CD4-positive, alpha-beta memory T cell (primary cell): Measurements from ENCODE around the gene LYPLAL1. TPM values are rescaled to one million over a fixed set of nuclear protein-coding genes. Genes with fewer than 3 reads are reported as not detected.

ENCODE experiments used
- CTCF ChIA-PET: fragments of 350-600 bp; sonication (Branson Sonifier 250); formaldehyde crosslinking; loops from one replicate; lab custom pipeline; 2021; ENCODE audit warnings: inconsistent platforms; ENCODE audit not compliant: partially characterized antibody; lab: Charles Lee
- POLR2A ChIA-PET: fragments of 350-600 bp; sonication (Branson Sonifier 250); formaldehyde crosslinking; loops from one replicate; lab custom pipeline; 2021; ENCODE audit not compliant: partially characterized antibody; lab: Charles Lee
- DNase-seq, 5 donors: peaks; one replicate each; pipeline versions ENCODE4 v3.0.0 to v3.0.0-alpha.2; 2020 to 2022; ENCODE audit warnings: mixed read lengths in 1 of 5
- H3K27ac ChIP-seq: one replicate; pipeline ENCODE4 v1.7.0; 2013; ENCODE audit warnings: low read depth, low read length
- H3K27me3 ChIP-seq: 2 replicates; pipeline ENCODE4 v1.7.0; 2013; ENCODE audit warnings: mild to moderate bottlenecking, low read length, moderate library complexity; ENCODE audit not compliant: insufficient read depth
- H3K36me3 ChIP-seq: 2 replicates; pipeline ENCODE4 v1.7.0; 2013; ENCODE audit warnings: mild to moderate bottlenecking, low read length, moderate library complexity; ENCODE audit not compliant: insufficient read depth
- H3K4me1 ChIP-seq: 2 replicates; pipeline ENCODE4 v1.7.0; 2013; ENCODE audit warnings: mild to moderate bottlenecking, low read length, moderate library complexity; ENCODE audit not compliant: insufficient read depth
- H3K4me3 ChIP-seq, 2 donors: one replicate each; pipeline ENCODE4 v1.7.0; 2013; ENCODE audit warnings: low read length in 2 of 2, mild to moderate bottlenecking in 1 of 2
- H3K9me3 ChIP-seq, 2 donors: one replicate each; pipeline ENCODE4 v1.7.0; 2013; ENCODE audit warnings: low read length in 2 of 2, control low read depth in 1 of 2; ENCODE audit not compliant: control insufficient read depth in 1 of 2
- H3K27ac Mint-ChIP-seq, 7 donors: one replicate each; pipeline ENCODE4 v1.8.0; 2020 to 2021; ENCODE audit warnings: mixed read lengths in 7 of 7, mild to moderate bottlenecking in 6 of 7, inconsistent platforms in 3 of 7, moderate library complexity in 3 of 7
- H3K27me3 Mint-ChIP-seq, 2 donors: one replicate each; pipeline ENCODE4 v1.8.0; 2020 to 2021; ENCODE audit warnings: mixed read lengths in 2 of 2
- H3K36me3 Mint-ChIP-seq, 2 donors: one replicate each; pipeline ENCODE4 v1.8.0; 2020 to 2021; ENCODE audit warnings: mixed read lengths in 2 of 2, inconsistent platforms in 1 of 2, mild to moderate bottlenecking in 1 of 2
- H3K4me1 Mint-ChIP-seq, 4 donors: one replicate each; pipeline ENCODE4 v1.8.0; 2020 to 2021; ENCODE audit warnings: mixed read lengths in 4 of 4, mild to moderate bottlenecking in 1 of 4
- H3K4me3 Mint-ChIP-seq, 8 donors: one replicate each; pipeline ENCODE4 v1.8.0; 2020 to 2021; ENCODE audit warnings: mixed read lengths in 8 of 8, mild to moderate bottlenecking in 7 of 8, moderate library complexity in 6 of 8, inconsistent platforms in 3 of 8
- H3K9me3 Mint-ChIP-seq, 8 donors: one replicate each; pipeline ENCODE4 v1.8.0; 2020 to 2021; ENCODE audit warnings: mixed read lengths in 8 of 8, mild to moderate bottlenecking in 5 of 8, inconsistent platforms in 3 of 8, moderate library complexity in 1 of 8
- intact Hi-C: fragments of 100-400 bp; cut with micrococcal nuclease; formaldehyde crosslinking; loops from one replicate; pipeline ENCODE4 v1.15.1; 2023
- polyA plus RNA-seq, 2 donors: library from polyadenylated mRNA; unstranded; fragments of 300-500 nt; fragmentation: Illumina TruSeq; gene quantifications; one replicate each; pipeline ENCODE4 v1.2.3, GENCODE V29; 2021
- total RNA-seq, 2 experiments: library from RNA; stranded (reverse); gene quantifications; one replicate each; pipeline ENCODE4 v1.2.3, GENCODE V29; 2021

LYPLAL1 gene
- total and polyA plus RNA-seq, 4 experiments from 2014 or later, result 22.1 to 33.7 (median 29.3) TPM

GRCh38 chr1:219227360-219228057 lies 53.8 kb downstream of the LYPLAL1 start:
- H3K27ac Mint-ChIP-seq, result no peak overlapping the region
- no peak overlapping the region for H3K4me3 ChIP-seq
- intact Hi-C loops, result no loop called here
- no peaks in the 10 kb centered on the region for H3K27me3 ChIP-seq
- H3K4me3 Mint-ChIP-seq, result no peak overlapping the region
- H3K27ac ChIP-seq, result no peak overlapping the region
- no peaks in the 10 kb centered on the region for H3K4me1 Mint-ChIP-seq
- CTCF ChIA-PET, result no interaction called here
- DNase-seq, result no peak
- H3K36me3 ChIP-seq, result no peaks in the 10 kb centered on the region
- no peaks in the 10 kb centered on the region for H3K27me3 Mint-ChIP-seq
- H3K9me3 Mint-ChIP-seq, result peaks cover 0 to 2% (median 0%) of the 10 kb centered on the region in 8 donors
- POLR2A ChIA-PET, result no interaction called here
- H3K4me1 ChIP-seq, result no peaks in the 10 kb centered on the region
- peaks cover 7 to 22% of the 10 kb centered on the region in 2 donors for H3K36me3 Mint-ChIP-seq
- no peaks in the 10 kb centered on the region for H3K9me3 ChIP-seq

GRCh38 chr1:219228058-219228419 lies 54.4 kb downstream of the LYPLAL1 start:
- peaks cover 0 to 2% (median 0%) of the 10 kb centered on the region in 8 donors for H3K9me3 Mint-ChIP-seq
- H3K27me3 Mint-ChIP-seq, result no peaks in the 10 kb centered on the region
- peaks cover 7 to 18% of the 10 kb centered on the region in 2 donors for H3K36me3 Mint-ChIP-seq
- no peak for DNase-seq
- intact Hi-C loops, result no loop called here
- ChIA-PET CTCF (no interaction called here), POLR2A (no interaction called here)
- no peak overlapping the region for H3K4me3 ChIP-seq
- no peak overlapping the region for H3K4me3 Mint-ChIP-seq
- H3K27ac Mint-ChIP-seq, result no peak overlapping the region
- H3K9me3 ChIP-seq, result no peaks in the 10 kb centered on the region
- H3K36me3 ChIP-seq, result no peaks in the 10 kb centered on the region
- no peaks in the 10 kb centered on the region for H3K27me3 ChIP-seq
- H3K4me1 Mint-ChIP-seq, result no peaks in the 10 kb centered on the region
- H3K27ac ChIP-seq, result no peak overlapping the region
- H3K4me1 ChIP-seq, result no peaks in the 10 kb centered on the region

GRCh38 chr1:219232890-219233289 lies 59.2 kb downstream of the LYPLAL1 start:
- Mint-ChIP-seq H3K36me3 (peaks cover 3 to 10% of the 10 kb centered on the region in 2 donors), H3K9me3 (no peaks in the 10 kb centered on the region), H3K27ac (no peak overlapping the region), H3K27me3 (no peaks in the 10 kb centered on the region), H3K4me3 (no peak overlapping the region), H3K4me1 (no peaks in the 10 kb centered on the region)
- intact Hi-C loops, result no loop called here
- Histone ChIP-seq H3K9me3 (no peaks in the 10 kb centered on the region), H3K4me3 (no peak overlapping the region), H3K36me3 (no peaks in the 10 kb centered on the region), H3K27ac (no peak overlapping the region), H3K27me3 (no peaks in the 10 kb centered on the region), H3K4me1 (no peaks in the 10 kb centered on the region)
- no peak for DNase-seq
- CTCF ChIA-PET, result no interaction called here
- POLR2A ChIA-PET, result no interaction called here

- H3K27me3 Mint-ChIP-seq, result no peaks in the 10 kb centered on the region
- H3K27ac Mint-ChIP-seq, result no peak overlapping the region
- H3K4me1 Mint-ChIP-seq, result no peaks in the 10 kb centered on the region
- H3K4me1 ChIP-seq, result no peaks in the 10 kb centered on the region
- no peak overlapping the region for H3K27ac ChIP-seq
- no peaks in the 10 kb centered on the region for H3K27me3 ChIP-seq
- POLR2A ChIA-PET, result no interaction called here
- CTCF ChIA-PET, result no interaction called here
- no peaks in the 10 kb centered on the region for H3K36me3 Mint-ChIP-seq
- no peaks in the 10 kb centered on the region for H3K9me3 Mint-ChIP-seq
- intact Hi-C loops, result no loop called here
- H3K4me3 ChIP-seq, result no peak overlapping the region
- no peaks in the 10 kb centered on the region for H3K9me3 ChIP-seq
- H3K36me3 ChIP-seq, result no peaks in the 10 kb centered on the region
- H3K4me3 Mint-ChIP-seq, result no peak overlapping the region
- no peak for DNase-seq
Observed at GRCh38 chr1:219235903-219236481, 62.3 kb downstream of the LYPLAL1 start.

- ChIA-PET POLR2A (no interaction called here), CTCF (no interaction called here)
- H3K36me3 ChIP-seq, result no peaks in the 10 kb centered on the region
- intact Hi-C loops, result no loop called here
- no peak overlapping the region for H3K27ac ChIP-seq
- no peaks in the 10 kb centered on the region for H3K9me3 Mint-ChIP-seq
- peak overlapping the region in 1 of 7 donors; percentile 31 for H3K27ac Mint-ChIP-seq
- no peaks in the 10 kb centered on the region for H3K4me1 ChIP-seq
- no peaks in the 10 kb centered on the region for H3K4me1 Mint-ChIP-seq
- no peak overlapping the region for H3K4me3 ChIP-seq
- H3K4me3 Mint-ChIP-seq, result no peak overlapping the region
- H3K27me3 ChIP-seq, result no peaks in the 10 kb centered on the region
- no peaks in the 10 kb centered on the region for H3K27me3 Mint-ChIP-seq
- no peaks in the 10 kb centered on the region for H3K9me3 ChIP-seq
- DNase-seq, result no peak
- peaks cover 0 to 5% of the 10 kb centered on the region in 2 donors for H3K36me3 Mint-ChIP-seq
Observed at GRCh38 chr1:219236933-219237610, 63.4 kb downstream of the LYPLAL1 start.

GRCh38 chr1:219239518-219239917 lies 65.8 kb downstream of the LYPLAL1 start:
- intact Hi-C loops, result no loop called here
- POLR2A ChIA-PET, result no interaction called here
- Histone ChIP-seq H3K27ac (no peak overlapping the region), H3K27me3 (no peaks in the 10 kb centered on the region), H3K4me1 (no peaks in the 10 kb centered on the region), H3K36me3 (no peaks in the 10 kb centered on the region), H3K9me3 (no peaks in the 10 kb centered on the region), H3K4me3 (no peak overlapping the region)
- no peak overlapping the region for H3K27ac Mint-ChIP-seq
- no peak overlapping the region for H3K4me3 Mint-ChIP-seq
- H3K36me3 Mint-ChIP-seq, result peaks cover 1 to 5% of the 10 kb centered on the region in 2 donors
- DNase-seq, result no peak
- no peaks in the 10 kb centered on the region for H3K27me3 Mint-ChIP-seq
- CTCF ChIA-PET, result no interaction called here
- H3K4me1 Mint-ChIP-seq, result no peaks in the 10 kb centered on the region
- no peaks in the 10 kb centered on the region for H3K9me3 Mint-ChIP-seq

- ChIA-PET POLR2A (no interaction called here), CTCF (no interaction called here)
- Histone ChIP-seq H3K4me3 (no peak overlapping the region), H3K36me3 (no peaks in the 10 kb centered on the region), H3K4me1 (no peaks in the 10 kb centered on the region), H3K27ac (no peak overlapping the region), H3K27me3 (no peaks in the 10 kb centered on the region), H3K9me3 (no peaks in the 10 kb centered on the region)
- DNase-seq, result no peak
- Mint-ChIP-seq H3K4me3 (no peak overlapping the region), H3K27me3 (no peaks in the 10 kb centered on the region), H3K27ac (no peak overlapping the region), H3K4me1 (no peaks in the 10 kb centered on the region), H3K9me3 (peaks cover 0 to 2% (median 0%) of the 10 kb centered on the region in 8 donors), H3K36me3 (peaks cover 1 to 5% of the 10 kb centered on the region in 2 donors)
- intact Hi-C loops, result no loop called here
Observed at GRCh38 chr1:219244864-219245263, 71.2 kb downstream of the LYPLAL1 start.
